AG04449 (cell line): ENCODE data around the gene ETV7.

Source experiments
- CTCF ChIA-PET: fragments of 350-600 bp; formaldehyde crosslinking; extraction: SDS; loops from one replicate; lab custom pipeline; 2021; ENCODE audit warnings: antibody characterized with exemption; lab: Yijun Ruan, JAX
- POLR2A ChIA-PET: fragments of 400-600, 350-600 bp; formaldehyde crosslinking; extraction: SDS; loops from one replicate; lab custom pipeline; 2020; ENCODE audit warnings: antibody characterized with exemption, inconsistent platforms; lab: Yijun Ruan, JAX
- DNase-seq: peaks from one replicate; pipeline ENCODE4 v3.0.0-alpha.2; 2010; ENCODE audit warnings: low read depth, low spot score
- H3K4me3 ChIP-seq: 2 replicates; pipeline ENCODE4 v1.5.1; 2011; ENCODE audit warnings: low read depth, mild to moderate bottlenecking, control low read depth, low read length
- CTCF ChIP-seq: IDR thresholded peaks from one replicate; pipeline ENCODE4 v1.5.1; 2011; ENCODE audit warnings: mild to moderate bottlenecking, moderate library complexity, low read length, control low read depth, inconsistent platforms; ENCODE audit not compliant: insufficient read depth; ENCODE audit errors: missing control alignments

Gene ETV7

GRCh38 chr6:36376742-36377141, 10.7 kb downstream of the ETV7 start:
- ChIA-PET POLR2A (no interaction called here), CTCF (interaction anchor here (1.4 kb wide), 1 partner anchor 36 kb away, joined by 4 read pairs; no protein-coding TSS in a partner anchor)
- no peak for DNase-seq
- TF ChIP-seq CTCF, result no peak
- H3K4me3 ChIP-seq, result no peak overlapping the region

- ChIA-PET POLR2A (no interaction called here), CTCF (no interaction called here)
- H3K4me3 ChIP-seq, result no peak overlapping the region
- TF ChIP-seq CTCF, result no peak
- no peak for DNase-seq
These were observed 11.3 kb downstream of the ETV7 start for GRCh38 chr6:36376183-36376582.

- no peak for DNase-seq
- no peak for TF ChIP-seq CTCF
- no peak overlapping the region for H3K4me3 ChIP-seq
- ChIA-PET POLR2A (no interaction called here), CTCF (no interaction called here)
These were observed 11.8 kb downstream of the ETV7 start for GRCh38 chr6:36375644-36376155.

GRCh38 chr6:36374972-36375371, 12.5 kb downstream of the ETV7 start:
- ChIA-PET POLR2A (no interaction called here), CTCF (no interaction called here)

GRCh38 chr6:36374194-36374593, 13.3 kb downstream of the ETV7 start:
- CTCF ChIA-PET, result interaction anchor here (0.9 to 1.6 kb wide), 3 partner anchors 9 to 33 kb away, joined by 3 to 6 read pairs (median 3); no protein-coding TSS in a partner anchor
- no peak for TF ChIP-seq CTCF
- POLR2A ChIA-PET, result no interaction called here
- no peak for DNase-seq
- H3K4me3 ChIP-seq, result no peak overlapping the region

More at GRCh38 chr6:36374972-36375371, 12.5 kb downstream of the ETV7 start:
- TF ChIP-seq CTCF, result no peak
- DNase-seq, result no peak
- no peak overlapping the region for H3K4me3 ChIP-seq

- POLR2A ChIA-PET, result no interaction called here
- no peak for TF ChIP-seq CTCF
- H3K4me3 ChIP-seq, result no peak overlapping the region
- CTCF ChIA-PET, result interaction anchor here (0.7 to 1.6 kb wide), 4 partner anchors 9 to 32 kb away, joined by 3 to 6 read pairs (median 3); no protein-coding TSS in a partner anchor
- no peak for DNase-seq
These were observed 14.0 kb downstream of the ETV7 start for GRCh38 chr6:36373368-36374019.
